ENCODE data around the gene FGF10. TPM values are rescaled to one million over a fixed set of nuclear protein-coding genes. Genes with fewer than 3 reads are reported as not detected.

The FGF10 gene
- total and polyA plus RNA-seq, 2 of the 4 experiments (the other 2 are of a cell fraction) = not detected

- Histone ChIP-seq H3K9ac (ENCODE audit: low read depth, low read length) (no peak overlapping the region), H3K27ac (ENCODE audit: insufficient read depth, low read length) (no peak overlapping the region), H3K27me3 (ENCODE audit: control insufficient read depth, insufficient read depth, low read length) (no peaks in the 10 kb centered on the region), H2AFZ (replicated peaks; ENCODE audit: low read length, poor library complexity) (no peak overlapping the region), H4K91ac (ENCODE audit: insufficient read depth, low read depth, low read length) (no peak overlapping the region), H3K36me3 (ENCODE audit: control insufficient read depth, insufficient read depth, low read length) (no peaks in the 10 kb centered on the region), H4K8ac (ENCODE audit: low read depth in 2 of 2, low read length in 2 of 2) (no peak overlapping the region), H3K4me2 (ENCODE audit: low read depth, low read length) (no peak overlapping the region), H3K4ac (ENCODE audit: low read depth, low read length) (no peak overlapping the region), H3K79me1 (ENCODE audit: low read depth in 1 of 2, low read length in 2 of 2) (no peaks in the 10 kb centered on the region), H3K9me3 (ENCODE audit: control insufficient read depth, insufficient read depth, low read length) (no peaks in the 10 kb centered on the region), H3K9me1 (ENCODE audit: insufficient read depth, low read length) (no peaks in the 10 kb centered on the region), H3K4me3 (ENCODE audit: insufficient read depth, low read depth, low read length) (no peak overlapping the region), H4K5ac (ENCODE audit: low read depth, low read length) (no peak overlapping the region), H3K14ac (replicated peaks; ENCODE audit: low read depth, low read length) (no peak overlapping the region), H2AK9ac (replicated peaks; ENCODE audit: low read depth, low read length, poor library complexity) (no peak overlapping the region), H2BK20ac (ENCODE audit: low read depth, low read length) (no peak overlapping the region), H3K23ac (ENCODE audit: low read depth, low read length) (no peak overlapping the region), H2AK5ac (ENCODE audit: low read depth, low read length) (no peak overlapping the region), H3K4me1 (ENCODE audit: control insufficient read depth, insufficient read depth, low read length) (no peaks in the 10 kb centered on the region), H4K20me1 (ENCODE audit: insufficient read depth, low read length) (no peaks in the 10 kb centered on the region), H2BK5ac (ENCODE audit: low read depth, low read length, poor library complexity, severe bottlenecking) (no peak overlapping the region), H3K56ac (ENCODE audit: extremely low read depth, insufficient read depth, low read length) (no peak overlapping the region), H2BK120ac (ENCODE audit: low read depth, low read length) (no peak overlapping the region), H2BK15ac (ENCODE audit: low read depth, low read length) (no peak overlapping the region), H3K18ac (ENCODE audit: low read depth, low read length) (no peak overlapping the region)
- CTCF ChIA-PET = no interaction called here
- POLR2A ChIA-PET (ENCODE audit: unreplicated experiment) = no interaction called here
- intact Hi-C loops (cut with micrococcal nuclease) = no loop called here
- in situ Hi-C loops (cut with MboI; ENCODE audit: low sequenced_read_pairs) = no loop called here
- ATAC-seq (ENCODE audit: low read depth) (no peak), DNase-seq (no peak)
- dilution Hi-C loops (cut with HindIII; ENCODE audit: low sequenced_read_pairs, unreplicated experiment) = no loop called here
- BruUV-seq (replicated peaks) = no TSS peak
- TF ChIP-seq BHLHE40 (IDR thresholded peaks at IDR 0.05; ENCODE audit: low read depth, low read length) = no peak
- TF ChIP-seq, protein P1, sequence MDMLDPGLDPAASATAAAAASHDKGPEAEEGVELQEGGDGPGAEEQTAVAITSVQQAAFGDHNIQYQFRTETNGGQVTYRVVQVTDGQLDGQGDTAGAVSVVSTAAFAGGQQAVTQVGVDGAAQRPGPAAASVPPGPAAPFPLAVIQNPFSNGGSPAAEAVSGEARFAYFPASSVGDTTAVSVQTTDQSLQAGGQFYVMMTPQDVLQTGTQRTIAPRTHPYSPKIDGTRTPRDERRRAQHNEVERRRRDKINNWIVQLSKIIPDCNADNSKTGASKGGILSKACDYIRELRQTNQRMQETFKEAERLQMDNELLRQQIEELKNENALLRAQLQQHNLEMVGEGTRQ (IDR thresholded peaks at IDR 0.05; ENCODE audit: low read depth, low read length) = no peak
- TF ChIP-seq CHD1 (IDR thresholded peaks at IDR 0.05; ENCODE audit: low read depth, low read length) = no peak
- TF ChIP-seq FOS (IDR thresholded peaks at IDR 0.05; ENCODE audit: low read depth, low read length) = no peak
- TF ChIP-seq MAZ (IDR thresholded peaks at IDR 0.05; ENCODE audit: borderline replicate concordance, low read depth, low read length) = no peak
- TF ChIP-seq, protein P2, sequence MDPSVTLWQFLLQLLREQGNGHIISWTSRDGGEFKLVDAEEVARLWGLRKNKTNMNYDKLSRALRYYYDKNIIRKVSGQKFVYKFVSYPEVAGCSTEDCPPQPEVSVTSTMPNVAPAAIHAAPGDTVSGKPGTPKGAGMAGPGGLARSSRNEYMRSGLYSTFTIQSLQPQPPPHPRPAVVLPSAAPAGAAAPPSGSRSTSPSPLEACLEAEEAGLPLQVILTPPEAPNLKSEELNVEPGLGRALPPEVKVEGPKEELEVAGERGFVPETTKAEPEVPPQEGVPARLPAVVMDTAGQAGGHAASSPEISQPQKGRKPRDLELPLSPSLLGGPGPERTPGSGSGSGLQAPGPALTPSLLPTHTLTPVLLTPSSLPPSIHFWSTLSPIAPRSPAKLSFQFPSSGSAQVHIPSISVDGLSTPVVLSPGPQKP (IDR thresholded peaks at IDR 0.05; ENCODE audit: borderline replicate concordance, low read depth, low read length) = no peak
- no peak for TF ChIP-seq RCOR1 (IDR thresholded peaks at IDR 0.05; ENCODE audit: insufficient replicate concordance, low read length)
- no peak for TF ChIP-seq MAFK (IDR thresholded peaks at IDR 0.05; ENCODE audit: low read depth, low read length)
- no peak for TF ChIP-seq RAD21 (IDR thresholded peaks at IDR 0.05; ENCODE audit: low read length)
- no peak for TF ChIP-seq SMC3 (IDR thresholded peaks at IDR 0.05; ENCODE audit: low read depth, low read length)
- TF ChIP-seq MXI1 (IDR thresholded peaks at IDR 0.05; ENCODE audit: borderline replicate concordance, low read depth, low read length) = no peak
- no peak for TF ChIP-seq RFX5 (IDR thresholded peaks at IDR 0.05; ENCODE audit: low read depth, low read length)
- TF ChIP-seq, protein P3, sequence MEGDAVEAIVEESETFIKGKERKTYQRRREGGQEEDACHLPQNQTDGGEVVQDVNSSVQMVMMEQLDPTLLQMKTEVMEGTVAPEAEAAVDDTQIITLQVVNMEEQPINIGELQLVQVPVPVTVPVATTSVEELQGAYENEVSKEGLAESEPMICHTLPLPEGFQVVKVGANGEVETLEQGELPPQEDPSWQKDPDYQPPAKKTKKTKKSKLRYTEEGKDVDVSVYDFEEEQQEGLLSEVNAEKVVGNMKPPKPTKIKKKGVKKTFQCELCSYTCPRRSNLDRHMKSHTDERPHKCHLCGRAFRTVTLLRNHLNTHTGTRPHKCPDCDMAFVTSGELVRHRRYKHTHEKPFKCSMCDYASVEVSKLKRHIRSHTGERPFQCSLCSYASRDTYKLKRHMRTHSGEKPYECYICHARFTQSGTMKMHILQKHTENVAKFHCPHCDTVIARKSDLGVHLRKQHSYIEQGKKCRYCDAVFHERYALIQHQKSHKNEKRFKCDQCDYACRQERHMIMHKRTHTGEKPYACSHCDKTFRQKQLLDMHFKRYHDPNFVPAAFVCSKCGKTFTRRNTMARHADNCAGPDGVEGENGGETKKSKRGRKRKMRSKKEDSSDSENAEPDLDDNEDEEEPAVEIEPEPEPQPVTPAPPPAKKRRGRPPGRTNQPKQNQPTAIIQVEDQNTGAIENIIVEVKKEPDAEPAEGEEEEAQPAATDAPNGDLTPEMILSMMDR (conservative IDR thresholded peaks at IDR 0.05; ENCODE audit: low read depth, low read length) = no peak
- no peak for TF ChIP-seq POLR2A (IDR thresholded peaks at IDR 0.05; ENCODE audit: low read depth, low read length)
- no peak for TF ChIP-seq NFE2L2 (IDR thresholded peaks at IDR 0.05; ENCODE audit: low read depth, low read length)
- TF ChIP-seq CEBPB (IDR thresholded peaks at IDR 0.05; ENCODE audit: low read depth, low read length) = no peak
Measured at GRCh38 chr5:44260793-44261192, 128.4 kb downstream of the FGF10 start.
